Ishikawa (cell line): Measurements from ENCODE around the gene SH3RF3.

Experiments
- CEBPB ChIP-seq: IDR thresholded peaks from 2 replicates; pipeline ENCODE4 v1.6.1; 2012
- CREB1 ChIP-seq: IDR thresholded peaks from 2 replicates; pipeline ENCODE4 v1.6.1; 2012; ENCODE audit warnings: low read depth
- EGR1 ChIP-seq: IDR thresholded peaks from 2 replicates; pipeline ENCODE4 v1.6.1; 2012
- EP300 ChIP-seq: IDR thresholded peaks from 2 replicates; pipeline ENCODE4 v1.6.1; 2012; ENCODE audit warnings: borderline replicate concordance
- FOXM1 ChIP-seq: IDR thresholded peaks from 2 replicates; pipeline ENCODE4 v1.6.1; 2012; ENCODE audit warnings: low read depth, borderline replicate concordance
- NFIC ChIP-seq: IDR thresholded peaks from 2 replicates; pipeline ENCODE4 v1.6.1; 2012
- TCF12 ChIP-seq: IDR thresholded peaks from 2 replicates; pipeline ENCODE4 v1.6.1; 2012; ENCODE audit warnings: low read depth
- YY1 ChIP-seq: IDR thresholded peaks from 2 replicates; pipeline ENCODE4 v1.6.1; 2012; ENCODE audit warnings: low read depth
- ZBTB7A ChIP-seq: IDR thresholded peaks from 2 replicates; pipeline ENCODE4 v1.6.1; 2012; ENCODE audit warnings: low read depth
- TF ChIP-seq, protein P1 (sequence below): IDR thresholded peaks from 2 replicates; pipeline ENCODE4 v1.6.1; 2012
- TF ChIP-seq, protein P2 (sequence below): IDR thresholded peaks from 2 replicates; pipeline ENCODE4 v1.6.1; 2012; ENCODE audit warnings: low read depth, mild to moderate bottlenecking
- TF ChIP-seq, protein P3 (sequence below): IDR thresholded peaks from 2 replicates; pipeline ENCODE4 v1.6.1; 2012

DNA sequence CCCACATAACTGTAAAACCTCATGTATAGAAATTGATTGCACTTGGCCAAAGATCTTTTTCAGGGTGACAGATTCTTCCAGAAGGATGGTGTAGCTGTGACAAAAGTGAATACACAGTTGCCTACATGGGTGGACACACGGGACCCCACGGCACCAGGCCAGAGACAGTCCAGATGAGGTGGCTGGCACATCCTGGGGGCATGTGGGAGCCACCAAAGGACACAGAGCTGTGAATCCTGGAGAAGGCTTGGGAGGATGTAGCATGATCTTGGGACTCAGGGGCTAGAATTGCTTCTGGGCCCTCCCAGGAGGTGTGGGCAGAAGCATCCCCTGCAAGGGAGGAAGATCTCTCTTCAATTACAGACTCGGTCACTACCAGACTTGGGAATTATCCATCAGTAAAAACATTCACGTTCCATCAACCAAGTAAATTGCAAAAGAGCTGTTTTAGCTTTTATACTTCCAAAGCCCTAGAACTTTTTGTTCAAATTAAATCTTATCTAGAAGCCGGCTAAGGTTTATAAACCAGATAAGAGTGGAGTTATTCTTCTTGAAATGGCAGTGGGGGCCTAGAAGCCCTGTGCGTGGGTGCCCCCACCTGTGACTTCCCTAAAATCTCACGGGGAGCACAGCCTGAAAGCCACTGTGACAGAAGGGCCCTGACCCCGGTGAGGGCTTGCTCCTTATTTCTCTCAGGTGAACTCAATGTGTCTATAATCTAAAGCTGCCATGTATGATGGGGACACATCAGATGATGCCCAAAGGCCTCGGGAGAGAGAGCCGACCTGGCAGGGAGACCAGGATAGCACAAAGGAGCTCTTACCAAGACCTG, 403.1 kb downstream of the SH3RF3 start:
- TF ChIP-seq, protein P1, sequence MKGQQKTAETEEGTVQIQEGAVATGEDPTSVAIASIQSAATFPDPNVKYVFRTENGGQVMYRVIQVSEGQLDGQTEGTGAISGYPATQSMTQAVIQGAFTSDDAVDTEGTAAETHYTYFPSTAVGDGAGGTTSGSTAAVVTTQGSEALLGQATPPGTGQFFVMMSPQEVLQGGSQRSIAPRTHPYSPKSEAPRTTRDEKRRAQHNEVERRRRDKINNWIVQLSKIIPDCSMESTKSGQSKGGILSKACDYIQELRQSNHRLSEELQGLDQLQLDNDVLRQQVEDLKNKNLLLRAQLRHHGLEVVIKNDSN: no peak
- TF ChIP-seq, protein P2, sequence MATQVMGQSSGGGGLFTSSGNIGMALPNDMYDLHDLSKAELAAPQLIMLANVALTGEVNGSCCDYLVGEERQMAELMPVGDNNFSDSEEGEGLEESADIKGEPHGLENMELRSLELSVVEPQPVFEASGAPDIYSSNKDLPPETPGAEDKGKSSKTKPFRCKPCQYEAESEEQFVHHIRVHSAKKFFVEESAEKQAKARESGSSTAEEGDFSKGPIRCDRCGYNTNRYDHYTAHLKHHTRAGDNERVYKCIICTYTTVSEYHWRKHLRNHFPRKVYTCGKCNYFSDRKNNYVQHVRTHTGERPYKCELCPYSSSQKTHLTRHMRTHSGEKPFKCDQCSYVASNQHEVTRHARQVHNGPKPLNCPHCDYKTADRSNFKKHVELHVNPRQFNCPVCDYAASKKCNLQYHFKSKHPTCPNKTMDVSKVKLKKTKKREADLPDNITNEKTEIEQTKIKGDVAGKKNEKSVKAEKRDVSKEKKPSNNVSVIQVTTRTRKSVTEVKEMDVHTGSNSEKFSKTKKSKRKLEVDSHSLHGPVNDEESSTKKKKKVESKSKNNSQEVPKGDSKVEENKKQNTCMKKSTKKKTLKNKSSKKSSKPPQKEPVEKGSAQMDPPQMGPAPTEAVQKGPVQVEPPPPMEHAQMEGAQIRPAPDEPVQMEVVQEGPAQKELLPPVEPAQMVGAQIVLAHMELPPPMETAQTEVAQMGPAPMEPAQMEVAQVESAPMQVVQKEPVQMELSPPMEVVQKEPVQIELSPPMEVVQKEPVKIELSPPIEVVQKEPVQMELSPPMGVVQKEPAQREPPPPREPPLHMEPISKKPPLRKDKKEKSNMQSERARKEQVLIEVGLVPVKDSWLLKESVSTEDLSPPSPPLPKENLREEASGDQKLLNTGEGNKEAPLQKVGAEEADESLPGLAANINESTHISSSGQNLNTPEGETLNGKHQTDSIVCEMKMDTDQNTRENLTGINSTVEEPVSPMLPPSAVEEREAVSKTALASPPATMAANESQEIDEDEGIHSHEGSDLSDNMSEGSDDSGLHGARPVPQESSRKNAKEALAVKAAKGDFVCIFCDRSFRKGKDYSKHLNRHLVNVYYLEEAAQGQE: no peak
- TF ChIP-seq YY1 (no peak), EP300 (no peak), CEBPB (no peak), FOXM1 (no peak), EGR1 (no peak), NFIC (no peak), TCF12 (no peak), CREB1 (no peak), ZBTB7A (no peak)
- TF ChIP-seq, protein P3, sequence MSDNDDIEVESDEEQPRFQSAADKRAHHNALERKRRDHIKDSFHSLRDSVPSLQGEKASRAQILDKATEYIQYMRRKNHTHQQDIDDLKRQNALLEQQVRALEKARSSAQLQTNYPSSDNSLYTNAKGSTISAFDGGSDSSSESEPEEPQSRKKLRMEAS: no peak
